Measurements from ENCODE around the gene RAVER2. TPM values are rescaled to one million over a fixed set of nuclear protein-coding genes. Genes with fewer than 3 reads are reported as not detected.
A peak's percentile ranks its signal among the peaks of the same experiment; 100 is the strongest.
"Not testable (repeated sequence)": the region's sequence is repeated elsewhere in the genome, so short reads cannot be mapped to it uniquely, and the experiment has no call there.

Gene RAVER2
- total RNA-seq (2014; rRNA removed; shearing (Covaris generic)) = 27.2 and 35.3 TPM in 2 replicates

GRCh38 chr1:64744492-64745180 lies at the start of gene RAVER2:
RAVER2 (plus strand) TSS chr1:64745075; CDS start chr1:64745173, 98 bp downstream.
- Histone ChIP-seq H3K27me3 (ENCODE audit: control insufficient read depth, insufficient read depth, low read length) (no peaks in the 10 kb centered on the region), H3K4me3 (ENCODE audit: insufficient read depth, low read depth, low read length) (peak within 1 kb of the TSS; percentile 86), H3K36me3 (replicated peaks; ENCODE audit: control insufficient read depth, insufficient read depth, low read length) (no peaks in the 10 kb centered on the region)
- peak; percentile 93 for DNase-seq

DNA sequence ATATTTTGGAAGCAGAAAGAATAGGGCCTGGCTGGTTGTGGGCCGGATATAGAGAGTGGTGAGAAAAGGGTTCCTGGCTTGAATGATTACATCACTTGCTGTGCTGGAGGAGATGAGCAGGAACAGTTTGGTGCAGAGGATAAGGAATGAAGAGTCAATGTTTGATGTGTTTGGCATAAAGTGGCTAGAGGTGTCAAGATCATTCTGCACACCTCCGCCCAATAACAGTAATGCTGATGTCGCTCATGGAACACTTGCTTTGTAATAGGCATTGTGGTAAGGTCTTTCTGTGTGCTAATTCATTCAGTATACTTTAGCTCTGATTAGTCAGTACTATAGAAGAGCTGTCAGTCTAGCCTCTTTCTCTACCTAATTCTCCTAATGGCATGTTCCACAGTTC lies 48.0 kb upstream of the RAVER2 start:
- no peaks in the 10 kb centered on the region for H3K36me3 ChIP-seq (replicated peaks; ENCODE audit: control insufficient read depth, insufficient read depth, low read length)
- no peak for DNase-seq
- H3K4me3 ChIP-seq (ENCODE audit: insufficient read depth, low read depth, low read length) = no peak overlapping the region
- no peaks in the 10 kb centered on the region for H3K27me3 ChIP-seq (ENCODE audit: control insufficient read depth, insufficient read depth, low read length)

- Histone ChIP-seq H3K4me3 (ENCODE audit: insufficient read depth, low read depth, low read length) (no peak overlapping the region), H3K27me3 (ENCODE audit: control insufficient read depth, insufficient read depth, low read length) (no peaks in the 10 kb centered on the region), H3K36me3 (replicated peaks; ENCODE audit: control insufficient read depth, insufficient read depth, low read length) (no peaks in the 10 kb centered on the region)
- no peak for DNase-seq
Measured at GRCh38 chr1:64699327-64699726, 45.5 kb upstream of the RAVER2 start.

GRCh38 chr1:64701071-64701470 lies 43.8 kb upstream of the RAVER2 start:
- Histone ChIP-seq H3K4me3 (ENCODE audit: insufficient read depth, low read depth, low read length) (no peak overlapping the region), H3K36me3 (replicated peaks; ENCODE audit: control insufficient read depth, insufficient read depth, low read length) (no peaks in the 10 kb centered on the region), H3K27me3 (ENCODE audit: control insufficient read depth, insufficient read depth, low read length) (no peaks in the 10 kb centered on the region)
- DNase-seq = no peak

DNA sequence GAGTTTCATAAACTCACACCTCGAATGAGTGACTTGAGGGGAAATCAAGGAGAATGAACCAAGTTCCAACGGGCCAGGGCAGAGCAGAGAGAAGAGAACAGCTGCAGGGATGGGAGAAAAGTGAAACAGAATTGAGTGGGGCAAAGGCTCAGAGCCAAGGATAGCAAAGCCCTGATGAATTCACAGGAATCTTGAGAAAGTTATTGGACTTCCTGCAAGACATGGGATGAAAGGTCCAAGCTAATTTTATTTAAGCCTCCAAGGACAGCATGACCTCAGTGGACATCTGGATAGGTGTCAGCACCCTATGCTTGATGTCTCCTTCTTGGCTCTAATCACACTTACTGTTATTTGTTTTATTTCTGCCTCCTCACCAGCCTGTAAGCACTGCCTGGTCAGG lies 43.0 kb upstream of the RAVER2 start:
- no peak for DNase-seq
- no peak overlapping the region for H3K4me3 ChIP-seq (ENCODE audit: insufficient read depth, low read depth, low read length)
- H3K27me3 ChIP-seq (ENCODE audit: control insufficient read depth, insufficient read depth, low read length) = no peaks in the 10 kb centered on the region
- no peaks in the 10 kb centered on the region for H3K36me3 ChIP-seq (replicated peaks; ENCODE audit: control insufficient read depth, insufficient read depth, low read length)

- not testable (repeated sequence) for H3K36me3 ChIP-seq (replicated peaks; ENCODE audit: control insufficient read depth, insufficient read depth, low read length); H3K27me3 ChIP-seq (ENCODE audit: control insufficient read depth, insufficient read depth, low read length); DNase-seq; H3K4me3 ChIP-seq (ENCODE audit: insufficient read depth, low read depth, low read length)
Measured at GRCh38 chr1:64702670-64703069, 42.2 kb upstream of the RAVER2 start.

GRCh38 chr1:64703600-64703999 lies 41.3 kb upstream of the RAVER2 start:
- Histone ChIP-seq H3K36me3 (replicated peaks; ENCODE audit: control insufficient read depth, insufficient read depth, low read length) (no peaks in the 10 kb centered on the region), H3K27me3 (ENCODE audit: control insufficient read depth, insufficient read depth, low read length) (no peaks in the 10 kb centered on the region), H3K4me3 (ENCODE audit: insufficient read depth, low read depth, low read length) (no peak overlapping the region)
- no peak for DNase-seq

DNA sequence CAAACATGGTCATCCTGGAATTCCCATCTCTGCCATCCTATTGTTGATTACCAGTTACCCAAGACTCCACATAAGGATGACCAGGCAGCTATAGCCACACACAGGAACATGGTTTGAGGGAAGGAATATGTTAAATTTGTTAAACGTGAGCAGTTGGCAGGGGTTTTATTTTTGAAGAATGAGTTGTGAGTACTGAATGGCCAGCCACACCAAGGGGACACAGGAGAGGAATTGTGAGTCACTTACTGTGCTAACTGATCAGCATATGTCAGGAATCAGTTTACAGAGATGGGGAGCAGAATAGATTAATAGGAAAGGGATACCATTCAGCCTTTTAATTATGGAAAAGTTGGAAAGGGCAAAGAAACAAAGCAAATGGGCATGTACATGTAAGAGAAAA lies 39.3 kb upstream of the RAVER2 start:
- no peak for DNase-seq
- Histone ChIP-seq H3K27me3 (ENCODE audit: control insufficient read depth, insufficient read depth, low read length) (no peaks in the 10 kb centered on the region), H3K36me3 (replicated peaks; ENCODE audit: control insufficient read depth, insufficient read depth, low read length) (no peaks in the 10 kb centered on the region), H3K4me3 (ENCODE audit: insufficient read depth, low read depth, low read length) (no peak overlapping the region)

GRCh38 chr1:64711266-64711665 lies 33.6 kb upstream of the RAVER2 start:
- no peak overlapping the region for H3K4me3 ChIP-seq (ENCODE audit: insufficient read depth, low read depth, low read length)
- H3K36me3 ChIP-seq (replicated peaks; ENCODE audit: control insufficient read depth, insufficient read depth, low read length) = no peaks in the 10 kb centered on the region
- no peak for DNase-seq
- H3K27me3 ChIP-seq (ENCODE audit: control insufficient read depth, insufficient read depth, low read length) = no peaks in the 10 kb centered on the region

GRCh38 chr1:64712049-64712448 lies 32.8 kb upstream of the RAVER2 start:
- Histone ChIP-seq H3K27me3 (ENCODE audit: control insufficient read depth, insufficient read depth, low read length) (no peaks in the 10 kb centered on the region), H3K36me3 (replicated peaks; ENCODE audit: control insufficient read depth, insufficient read depth, low read length) (no peaks in the 10 kb centered on the region), H3K4me3 (ENCODE audit: insufficient read depth, low read depth, low read length) (no peak overlapping the region)
- peak; percentile 50 for DNase-seq

DNA sequence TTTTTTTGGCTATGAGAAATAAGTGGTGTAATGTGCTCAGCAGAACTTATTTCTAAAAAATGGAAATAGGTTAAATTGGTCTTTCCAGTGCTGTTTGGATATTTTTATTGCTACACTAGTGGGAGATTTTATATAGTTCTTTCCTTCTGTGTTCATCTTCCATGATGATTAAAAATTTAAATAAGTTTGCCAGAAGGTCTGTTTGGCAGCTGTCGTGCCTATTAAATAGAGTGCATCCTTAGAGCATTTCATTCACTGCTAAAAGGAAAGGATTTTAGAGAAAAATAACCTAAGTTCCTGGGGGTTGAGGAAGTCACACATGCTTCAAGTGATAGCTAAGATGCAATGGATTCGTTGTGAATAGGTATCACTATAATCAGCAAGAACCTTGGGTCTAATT lies 29.7 kb upstream of the RAVER2 start:
- H3K27me3 ChIP-seq (ENCODE audit: control insufficient read depth, insufficient read depth, low read length) = no peaks in the 10 kb centered on the region
- no peak for DNase-seq
- no peaks in the 10 kb centered on the region for H3K36me3 ChIP-seq (replicated peaks; ENCODE audit: control insufficient read depth, insufficient read depth, low read length)
- no peak overlapping the region for H3K4me3 ChIP-seq (ENCODE audit: insufficient read depth, low read depth, low read length)

DNA sequence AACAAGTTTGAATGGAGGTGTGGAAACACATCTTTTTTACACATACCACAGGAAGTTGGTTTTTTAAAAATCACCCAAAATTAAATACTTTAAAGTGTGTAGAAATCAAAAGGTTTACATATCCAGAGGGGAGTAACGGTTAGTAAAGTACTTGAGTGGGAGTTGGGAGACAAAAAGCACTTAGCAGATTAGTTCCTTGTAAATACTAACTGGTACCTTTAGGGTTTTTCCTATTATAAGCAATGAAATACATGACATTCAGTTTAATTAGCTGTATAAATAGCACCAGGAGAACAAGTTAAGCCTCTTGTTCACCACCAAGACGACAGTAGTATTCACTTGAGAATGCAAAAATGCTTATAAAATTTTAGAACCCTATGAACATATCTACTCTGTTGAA lies 23.7 kb upstream of the RAVER2 start:
- no peaks in the 10 kb centered on the region for H3K36me3 ChIP-seq (replicated peaks; ENCODE audit: control insufficient read depth, insufficient read depth, low read length)
- DNase-seq = no peak

DNA sequence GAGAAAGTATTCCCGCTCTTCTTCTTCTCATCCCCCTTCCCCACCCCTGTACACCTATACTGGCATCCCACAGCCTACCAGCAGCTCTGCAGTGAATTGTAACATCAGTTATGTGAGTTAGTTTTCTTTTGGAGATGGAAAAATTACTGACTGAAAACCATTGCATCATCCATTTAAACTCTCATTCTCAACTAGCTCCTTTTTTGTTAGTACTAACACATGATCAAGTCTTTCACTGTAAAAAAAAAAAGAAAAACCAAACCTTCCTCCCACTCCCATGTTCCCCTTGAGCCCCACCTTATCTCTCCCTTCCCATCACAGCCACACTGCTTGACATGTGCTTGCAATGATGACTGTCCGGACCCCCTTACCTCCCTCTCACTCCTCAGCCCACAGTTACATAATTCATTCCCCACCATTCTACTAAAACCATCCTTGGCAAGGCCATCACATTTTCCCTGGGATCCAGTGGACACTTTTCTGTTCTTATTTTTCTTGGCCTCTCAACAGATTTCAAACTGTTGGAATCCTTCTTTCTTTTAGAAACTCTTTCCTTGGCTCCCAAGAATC lies 23.2 kb upstream of the RAVER2 start:
- Histone ChIP-seq H3K36me3 (replicated peaks; ENCODE audit: control insufficient read depth, insufficient read depth, low read length) (no peaks in the 10 kb centered on the region), H3K27me3 (ENCODE audit: control insufficient read depth, insufficient read depth, low read length) (peaks cover 2% of the 10 kb centered on the region; the same call in 1 of the 2 replicates), H3K4me3 (ENCODE audit: insufficient read depth, low read depth, low read length) (no peak overlapping the region)
- DNase-seq = no peak

More for the DNA sequence above, 23.7 kb upstream of the RAVER2 start:
- no peak overlapping the region for H3K4me3 ChIP-seq (ENCODE audit: insufficient read depth, low read depth, low read length)
- peaks cover 2% of the 10 kb centered on the region; the same call in 1 of the 2 replicates for H3K27me3 ChIP-seq (ENCODE audit: control insufficient read depth, insufficient read depth, low read length)

GRCh38 chr1:64727861-64728260 lies 17.0 kb upstream of the RAVER2 start:
- Histone ChIP-seq H3K4me3 (ENCODE audit: insufficient read depth, low read depth, low read length) (no peak overlapping the region), H3K27me3 (ENCODE audit: control insufficient read depth, insufficient read depth, low read length) (no peaks in the 10 kb centered on the region), H3K36me3 (replicated peaks; ENCODE audit: control insufficient read depth, insufficient read depth, low read length) (no peaks in the 10 kb centered on the region)
- no peak for DNase-seq

DNA sequence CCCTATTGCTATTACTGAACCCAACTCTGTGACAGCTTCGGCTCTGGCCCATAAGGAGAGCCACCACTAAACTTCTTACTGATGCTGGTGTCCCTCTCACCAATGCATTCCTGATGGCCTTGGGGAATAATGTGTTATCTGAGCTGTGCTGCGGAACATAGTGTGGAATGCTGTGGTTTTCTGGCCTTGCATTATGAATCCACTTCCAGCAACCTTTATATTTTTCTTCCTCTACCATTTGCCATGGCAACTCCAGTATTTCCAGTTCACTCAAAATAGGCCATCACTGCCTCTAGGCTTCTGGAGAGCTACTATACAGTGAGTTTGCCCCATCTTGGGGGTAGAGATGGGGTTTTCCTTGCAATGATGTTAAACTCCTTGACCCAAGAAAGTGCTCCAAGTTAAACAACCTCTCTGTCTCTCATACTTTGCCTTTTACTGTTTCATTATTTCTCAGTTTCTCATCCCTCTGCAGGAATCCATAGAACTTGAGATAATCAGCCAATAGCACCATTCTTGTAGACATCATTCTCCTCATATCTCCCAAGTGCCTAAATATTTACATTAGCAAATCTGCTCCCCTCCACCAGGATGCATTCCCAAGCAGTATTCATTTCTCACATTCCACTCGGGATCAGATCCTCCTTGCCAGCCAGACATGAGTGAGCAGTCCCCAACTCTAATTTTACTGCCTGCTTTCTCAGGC lies 11.1 kb upstream of the RAVER2 start:
- H3K4me3 ChIP-seq (ENCODE audit: insufficient read depth, low read depth, low read length) = no peak overlapping the region
- DNase-seq = no peak

More for the DNA sequence above, 11.1 kb upstream of the RAVER2 start:
- H3K27me3 ChIP-seq (ENCODE audit: control insufficient read depth, insufficient read depth, low read length) = no peaks in the 10 kb centered on the region
- H3K36me3 ChIP-seq (replicated peaks; ENCODE audit: control insufficient read depth, insufficient read depth, low read length) = no peaks in the 10 kb centered on the region

Measured in H7 (cell line).